Subcutaneous preadipocyte (primary cell): Measurements from ENCODE around the gene SELENOF. TPM values are rescaled to one million over a fixed set of nuclear protein-coding genes. Genes with fewer than 3 reads are reported as not detected.

Experiments
- total RNA-seq: library from RNA; depleted of rRNA; stranded (reverse); fragments of >200 nt; gene quantifications from 2 replicates; pipeline ENCODE4 v1.2.3, GENCODE V29; 2012

The SELENOF gene
- 121 and 249 TPM in 2 replicates for total RNA-seq

DNA sequence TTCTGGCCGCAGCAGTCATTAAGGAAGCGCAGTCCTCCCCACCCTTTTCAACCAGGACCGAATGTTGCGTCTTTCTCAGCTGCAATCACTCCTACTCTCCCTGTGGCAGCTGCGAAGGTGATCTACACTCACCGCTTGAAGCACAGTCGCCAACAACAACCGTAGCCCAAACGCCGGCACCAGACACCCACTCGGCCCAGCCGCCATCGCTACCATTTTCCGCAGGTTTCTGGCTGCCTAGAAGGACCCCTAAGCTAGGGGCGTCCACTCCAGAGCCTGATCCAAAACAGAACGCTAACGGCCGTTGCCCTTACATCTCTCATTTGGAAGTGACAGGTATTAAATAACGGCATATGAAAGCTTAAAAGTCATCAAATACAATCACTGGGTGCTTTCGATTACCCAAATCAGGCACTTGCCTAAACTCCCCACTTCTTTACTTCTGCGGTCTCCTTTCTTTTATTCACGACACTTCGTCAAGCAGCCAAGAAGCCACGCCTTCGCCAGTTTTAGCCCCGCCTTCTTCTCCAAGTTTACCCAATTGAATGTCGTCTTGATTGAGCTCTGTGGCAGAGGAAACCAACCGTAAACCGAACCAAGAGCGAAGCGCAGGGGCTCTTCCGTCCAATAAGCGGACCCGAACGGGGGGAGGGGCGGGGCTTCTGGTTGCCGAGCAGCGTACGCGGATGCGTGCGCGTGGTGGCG lies at the start of gene SELENOF:
SELENOF (minus strand) TSS at position 231 of the 705 bp plus-strand sequence; CDS start at position 216, 15 bp downstream.

DNA sequence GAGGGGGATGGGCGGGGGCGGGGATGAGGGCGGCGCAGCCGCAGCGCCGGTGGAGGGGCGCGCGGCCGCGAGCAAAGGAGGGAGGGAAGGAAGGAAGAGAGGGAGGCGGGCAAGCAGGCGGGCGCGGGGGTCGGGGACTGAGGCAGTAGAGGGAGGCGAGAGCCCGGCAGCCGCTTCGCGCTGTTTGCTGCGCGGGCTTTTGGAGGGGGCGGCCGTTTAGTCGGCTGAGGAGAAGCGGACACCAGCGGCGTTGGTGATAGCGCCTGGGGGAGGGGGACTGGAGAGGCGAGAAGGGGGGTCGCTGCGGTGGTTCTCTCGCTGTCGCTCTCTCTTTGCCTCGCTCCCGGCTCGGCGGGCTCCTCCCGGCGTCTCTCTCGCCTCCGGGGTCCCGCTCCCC lies 673 bp upstream of the SELENOF start, which contains the start of gene HS2ST1:
HS2ST1 (plus strand) TSS at position 35 of the 397 bp plus-strand sequence.

Other genes starting within 250 kb of the SELENOF start
- gene SH3GLB1, start 209.6 kb downstream of the SELENOF start, total RNA-seq, result 40.7 and 55.1 TPM in 2 replicates
- 35.4 and 87.5 TPM in 2 replicates for gene HS2ST1, start 509 bp upstream of the SELENOF start, total RNA-seq